GM18870 (cell line): Measurements from ENCODE around the gene HM13.
"Not testable (repeated sequence)": the region's sequence is repeated elsewhere in the genome, so short reads cannot be mapped to it uniquely, and the experiment has no call there.

Source experiments
- ATAC-seq: cut with Tn5 transposase; IDR thresholded peaks from one replicate; pipeline ENCODE4 v1.9.1; 2021; ENCODE audit warnings: moderate library complexity; ENCODE audit not compliant: unreplicated experiment

Gene HM13

GRCh38 chr20:31542201-31542842 lies 28.1 kb downstream of the HM13 start:
- ATAC-seq = no peak

DNA sequence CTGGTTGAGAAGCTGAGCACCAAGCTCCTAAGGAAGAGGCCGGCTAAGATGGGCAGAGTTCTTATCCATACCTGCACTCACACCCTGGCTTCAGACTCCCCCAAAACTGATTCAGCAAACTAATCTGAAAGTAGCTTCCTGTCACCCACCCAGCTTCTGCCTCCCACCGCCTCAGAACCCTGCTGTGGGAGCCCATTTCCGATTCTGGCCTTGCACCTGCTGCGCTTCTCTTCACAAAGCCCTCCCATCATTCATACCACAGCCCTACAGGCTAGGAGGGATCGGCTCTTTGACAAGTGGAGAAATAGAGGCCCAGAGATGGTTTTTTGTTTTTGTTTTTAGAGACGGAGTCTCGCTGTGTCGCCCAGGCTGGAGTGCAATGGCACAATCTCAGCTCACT lies 28.7 kb downstream of the HM13 start:
- no peak for ATAC-seq

DNA sequence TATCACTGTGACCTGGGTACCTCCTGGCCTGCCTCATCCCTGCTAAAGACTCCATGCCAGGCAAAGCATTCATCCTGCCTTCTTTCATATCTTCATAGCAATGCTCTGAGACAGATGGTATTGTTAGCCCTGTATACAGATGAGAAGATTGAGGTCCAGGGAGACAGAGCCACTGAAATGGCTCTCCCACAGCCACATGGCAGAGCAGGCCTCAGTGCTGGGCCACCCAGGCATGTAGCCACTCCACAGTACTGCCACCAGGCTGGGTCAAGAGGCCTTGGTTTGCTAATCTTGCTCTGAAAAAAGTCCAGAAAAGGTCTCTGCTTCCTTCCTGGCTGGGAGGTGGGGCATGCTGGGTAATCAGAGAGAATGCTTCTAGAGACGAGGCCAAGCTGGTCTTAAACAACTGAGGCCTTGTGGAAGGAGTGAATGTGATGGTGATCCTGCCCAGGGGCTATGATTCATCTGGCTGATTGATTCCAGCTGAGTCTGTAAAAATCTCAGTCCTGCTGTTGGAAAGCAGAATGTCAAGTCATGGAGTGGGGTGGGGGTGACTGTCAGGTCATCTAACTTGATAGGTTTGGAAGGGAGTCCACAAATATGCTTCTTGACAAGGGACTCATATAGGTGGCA lies 29.8 kb downstream of the HM13 start:
- ATAC-seq = no peak

GRCh38 chr20:31544600-31544999 lies 30.4 kb downstream of the HM13 start:
- no peak for ATAC-seq

GRCh38 chr20:31545621-31546040 lies 31.4 kb downstream of the HM13 start:
- not testable (repeated sequence) for ATAC-seq

- no peak for ATAC-seq
Measured at GRCh38 chr20:31547017-31547675, 32.9 kb downstream of the HM13 start.

GRCh38 chr20:31547720-31548298 lies 33.6 kb downstream of the HM13 start:
- no peak for ATAC-seq

DNA sequence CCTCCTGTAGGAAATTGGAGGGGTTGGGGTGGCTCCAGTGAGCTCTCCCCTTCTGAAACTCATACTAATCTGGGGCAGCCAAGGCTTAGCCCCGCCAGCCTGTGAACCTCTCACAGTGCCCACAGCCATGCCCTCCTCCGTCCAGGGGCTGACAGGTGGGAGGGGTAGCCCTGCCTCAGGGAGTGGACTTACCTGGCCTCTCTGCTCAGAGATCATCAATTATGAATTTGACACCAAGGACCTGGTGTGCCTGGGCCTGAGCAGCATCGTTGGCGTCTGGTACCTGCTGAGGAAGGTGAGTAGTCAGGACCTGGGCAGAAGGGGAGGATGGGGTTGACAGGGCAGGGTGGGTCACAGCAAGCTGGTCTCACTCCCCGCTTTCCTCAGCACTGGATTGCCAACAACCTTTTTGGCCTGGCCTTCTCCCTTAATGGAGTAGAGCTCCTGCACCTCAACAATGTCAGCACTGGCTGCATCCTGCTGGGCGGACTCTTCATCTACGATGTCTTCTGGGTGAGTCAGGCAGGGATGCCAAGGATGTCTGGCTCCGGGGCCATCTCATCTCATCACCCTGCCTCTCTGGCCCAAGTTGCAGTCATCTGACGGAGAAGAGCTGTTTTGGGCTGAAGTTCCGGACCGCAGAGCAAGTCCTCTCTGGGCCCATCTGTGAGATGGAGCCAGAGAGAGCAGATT lies 34.7 kb downstream of the HM13 start:
- ATAC-seq = no peak

DNA sequence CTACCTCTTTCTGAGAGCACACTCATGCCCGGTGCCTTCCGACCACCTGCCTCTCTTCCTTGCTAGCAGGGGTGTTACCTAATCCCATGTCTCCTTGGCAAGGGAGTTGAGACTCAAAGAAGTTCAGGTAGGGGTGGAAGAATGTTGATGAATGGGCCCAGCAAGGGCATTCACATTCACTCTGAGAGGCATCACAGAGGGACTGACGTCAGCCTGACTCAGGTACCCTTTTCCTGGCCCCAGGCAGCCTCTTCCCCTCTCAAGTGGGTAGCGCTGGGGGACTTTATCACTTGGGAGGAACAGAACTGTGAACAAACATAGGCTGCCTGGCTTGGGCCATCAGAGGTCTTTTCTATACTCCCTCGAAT lies 35.3 kb downstream of the HM13 start:
- no peak for ATAC-seq

GRCh38 chr20:31550099-31550498 lies 35.9 kb downstream of the HM13 start:
- ATAC-seq = no peak

GRCh38 chr20:31551163-31552081 lies 37.2 kb downstream of the HM13 start:
- ATAC-seq = no peak

GRCh38 chr20:31555203-31555775 lies 41.0 kb downstream of the HM13 start:
- ATAC-seq = no peak

- ATAC-seq = no peak
Measured at GRCh38 chr20:31559704-31560093, 45.5 kb downstream of the HM13 start.

GRCh38 chr20:31560094-31560745 lies 46.0 kb downstream of the HM13 start:
- ATAC-seq = no peak

- ATAC-seq = no peak
Measured at GRCh38 chr20:31560746-31561598, 46.7 kb downstream of the HM13 start.

DNA sequence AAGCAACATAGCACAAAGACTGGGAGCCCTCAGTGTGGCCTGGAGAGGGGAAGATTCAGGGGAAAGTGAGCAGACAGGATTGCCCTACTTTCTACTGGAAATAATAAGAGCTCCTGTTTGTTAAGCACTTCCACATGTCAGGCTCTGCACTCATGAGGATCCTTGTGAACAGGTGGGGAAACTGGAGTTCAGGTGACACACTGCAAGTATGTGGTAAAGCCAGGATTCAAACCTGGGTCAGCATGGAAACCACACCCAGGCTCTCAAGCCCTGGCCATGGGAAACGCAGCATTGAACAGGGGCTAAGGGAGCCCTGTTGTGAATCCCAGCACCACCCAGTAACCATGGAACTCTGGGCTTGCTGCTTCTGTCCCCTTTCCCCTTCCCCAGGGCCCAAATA lies 48.0 kb downstream of the HM13 start:
- no peak for ATAC-seq

DNA sequence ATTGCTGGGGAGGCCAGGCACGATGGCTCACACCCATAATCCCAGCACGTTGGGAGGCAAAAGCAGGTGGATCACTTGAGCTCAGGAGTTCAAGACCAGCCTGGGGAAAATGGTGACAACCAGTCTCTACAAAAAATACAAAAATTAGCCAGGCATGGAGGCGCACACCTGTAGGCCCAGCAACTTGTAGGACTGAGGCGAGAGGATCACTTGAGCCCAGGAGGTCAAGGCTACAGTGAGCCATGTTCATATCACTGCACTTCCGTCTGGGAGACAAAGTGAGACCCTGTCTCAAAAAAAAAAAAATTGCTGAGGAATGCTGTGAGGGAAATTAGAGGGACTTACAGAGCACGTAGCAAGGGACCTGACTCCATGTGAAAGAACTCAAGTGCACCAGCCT lies 50.0 kb downstream of the HM13 start:
- no peak for ATAC-seq

GRCh38 chr20:31565699-31566318 lies 51.6 kb downstream of the HM13 start:
- ATAC-seq = no peak
